ENCODE data around the gene NFYB.

DNA sequence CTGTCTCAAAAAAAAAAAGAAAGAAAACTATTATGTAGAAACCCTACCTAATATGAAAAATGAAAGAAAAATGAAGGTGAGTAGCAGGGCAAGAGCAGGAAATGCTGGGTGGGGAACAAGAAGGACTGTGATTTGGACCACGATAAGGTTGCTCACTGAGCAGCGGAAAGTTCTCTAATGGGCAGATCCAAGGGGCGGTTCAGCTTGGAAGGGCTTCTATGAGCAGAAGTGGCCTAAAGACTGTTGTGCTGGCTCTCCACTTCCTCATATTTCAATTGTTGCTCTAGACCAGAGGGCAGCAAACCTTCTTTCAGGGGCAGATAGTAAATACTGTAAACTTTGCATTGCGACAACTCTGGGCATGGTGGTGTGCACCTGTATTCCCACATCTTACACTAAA lies 16.3 kb upstream of the NFYB start:
- TF ChIP-seq, protein P1, sequence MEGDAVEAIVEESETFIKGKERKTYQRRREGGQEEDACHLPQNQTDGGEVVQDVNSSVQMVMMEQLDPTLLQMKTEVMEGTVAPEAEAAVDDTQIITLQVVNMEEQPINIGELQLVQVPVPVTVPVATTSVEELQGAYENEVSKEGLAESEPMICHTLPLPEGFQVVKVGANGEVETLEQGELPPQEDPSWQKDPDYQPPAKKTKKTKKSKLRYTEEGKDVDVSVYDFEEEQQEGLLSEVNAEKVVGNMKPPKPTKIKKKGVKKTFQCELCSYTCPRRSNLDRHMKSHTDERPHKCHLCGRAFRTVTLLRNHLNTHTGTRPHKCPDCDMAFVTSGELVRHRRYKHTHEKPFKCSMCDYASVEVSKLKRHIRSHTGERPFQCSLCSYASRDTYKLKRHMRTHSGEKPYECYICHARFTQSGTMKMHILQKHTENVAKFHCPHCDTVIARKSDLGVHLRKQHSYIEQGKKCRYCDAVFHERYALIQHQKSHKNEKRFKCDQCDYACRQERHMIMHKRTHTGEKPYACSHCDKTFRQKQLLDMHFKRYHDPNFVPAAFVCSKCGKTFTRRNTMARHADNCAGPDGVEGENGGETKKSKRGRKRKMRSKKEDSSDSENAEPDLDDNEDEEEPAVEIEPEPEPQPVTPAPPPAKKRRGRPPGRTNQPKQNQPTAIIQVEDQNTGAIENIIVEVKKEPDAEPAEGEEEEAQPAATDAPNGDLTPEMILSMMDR (conservative IDR thresholded peaks at IDR 0.05; ENCODE audit: low read depth, low read length): no peak
- TF ChIP-seq EZH2 (IDR thresholded peaks at IDR 0.05; ENCODE audit: borderline replicate concordance, low read depth, low read length, poor library complexity, severe bottlenecking): no peak
